B cell (primary cell): Measurements from ENCODE around the gene PCIF1. TPM values are rescaled to one million over a fixed set of nuclear protein-coding genes. Genes with fewer than 3 reads are reported as not detected.

ENCODE experiments used
- ATAC-seq: fragments of 200-7000 bp; cut with Tn5 transposase; one replicate; pipeline ENCODE4 v1.10.0; 2021; ENCODE audit warnings: low read depth, mild to moderate bottlenecking, moderate number of reproducible peaks, moderate library complexity
- CTCF ChIA-PET: fragments of 350-600 bp; sonication (Branson Sonifier 250); formaldehyde crosslinking; loops from one replicate; lab custom pipeline; 2021; ENCODE audit warnings: antibody characterized with exemption, inconsistent platforms; lab: Charles Lee
- POLR2A ChIA-PET: fragments of 350-600 bp; sonication (Branson Sonifier 250); formaldehyde crosslinking; loops from one replicate; lab custom pipeline; 2021; ENCODE audit warnings: antibody characterized with exemption; lab: Charles Lee
- DNase-seq: peaks from one replicate; pipeline ENCODE4 v3.0.0; 2013
- H2AFZ ChIP-seq: 2 replicates; pipeline ENCODE4 v1.6.1; 2012; ENCODE audit warnings: mild to moderate bottlenecking, low read depth, low read length; ENCODE audit not compliant: insufficient read depth, poor library complexity, severe bottlenecking
- H3K27ac ChIP-seq, 2 donors: 1 replicate in 1 of 2; 2 replicates in 1 of 2; pipeline ENCODE4 v1.5.1; 2012 to 2013; ENCODE audit warnings: low read length in 2 of 2, mild to moderate bottlenecking in 2 of 2, moderate library complexity in 1 of 2
- H3K27me3 ChIP-seq, 4 experiments: fragments of 200-600 bp in 1 of 4; sonication (generic) in 1 of 4; replicated peaks in 1 of 4; 1 replicate in 2 of 4; 2 replicates in 2 of 4; pipeline versions ENCODE4 v1.6.1 to v1.7.0; 2013 to 2016; ENCODE audit warnings: low read length in 3 of 4, mild to moderate bottlenecking in 2 of 4, mixed read lengths in 1 of 4, moderate library complexity in 1 of 4; ENCODE audit not compliant: insufficient read depth in 4 of 4, control insufficient read depth in 3 of 4; ENCODE audit errors: control extremely low read depth in 1 of 4
- H3K36me3 ChIP-seq, 2 experiments: replicated peaks in 1 of 2; 1 replicate in 1 of 2; 2 replicates in 1 of 2; pipeline versions ENCODE4 v1.6.1 to v1.7.1; 2013; ENCODE audit warnings: low read length in 1 of 2; ENCODE audit not compliant: insufficient read depth in 2 of 2, control insufficient read depth in 1 of 2; ENCODE audit errors: control extremely low read depth in 1 of 2, extremely low read depth in 1 of 2
- H3K4me1 ChIP-seq, 2 donors: fragments of 200-600 bp in 1 of 2; sonication (generic) in 1 of 2; 1 replicate in 1 of 2; 2 replicates in 1 of 2; pipeline versions ENCODE4 v1.5.1 to v1.6.1; 2013 to 2017; ENCODE audit warnings: low read length in 2 of 2; ENCODE audit not compliant: control insufficient read depth in 2 of 2, insufficient read depth in 2 of 2
- H3K4me2 ChIP-seq: replicated peaks from 2 replicates; pipeline ENCODE3; 2012; ENCODE audit warnings: mild to moderate bottlenecking, low read depth, low read length; ENCODE audit not compliant: poor library complexity, severe bottlenecking
- H3K4me3 ChIP-seq, 5 experiments: fragments of 200-600 bp in 1 of 5; sonication (generic) in 1 of 5; 1 replicate in 3 of 5; 2 replicates in 2 of 5; pipeline versions ENCODE4 v1.5.1 to v1.7.0; 2011 to 2016; ENCODE audit warnings: low read length in 4 of 5, mild to moderate bottlenecking in 4 of 5, low read depth in 2 of 5, control low read depth in 1 of 5, moderate library complexity in 1 of 5; ENCODE audit not compliant: insufficient read depth in 1 of 5; ENCODE audit errors: control extremely low read depth in 1 of 5, extremely low read depth in 1 of 5
- H3K79me2 ChIP-seq: fragments of 200-600 bp; sonication (generic); one replicate; pipeline ENCODE4 v1.6.0; 2016; ENCODE audit warnings: low read length; ENCODE audit not compliant: control insufficient read depth, insufficient read depth
- H3K9ac ChIP-seq: fragments of 200-600 bp; sonication (generic); 2 replicates; pipeline ENCODE4 v1.6.1; 2017; ENCODE audit warnings: mild to moderate bottlenecking, low read length, moderate library complexity
- H3K9me3 ChIP-seq, 3 donors: one replicate each; pipeline versions ENCODE4 v1.6.1 to v1.7.1; 2013; ENCODE audit warnings: low read length in 2 of 3; ENCODE audit not compliant: control insufficient read depth in 2 of 3, insufficient read depth in 1 of 3; ENCODE audit errors: control extremely low read depth in 1 of 3
- H4K20me1 ChIP-seq: 2 replicates; pipeline ENCODE4 v1.6.0; 2012; ENCODE audit warnings: mild to moderate bottlenecking, low read length; ENCODE audit not compliant: insufficient read depth, control insufficient read depth, poor library complexity, severe bottlenecking
- H3K27ac Mint-ChIP-seq: one replicate; pipeline ENCODE4 v1.8.0; 2021; ENCODE audit warnings: mixed read lengths
- H3K27me3 Mint-ChIP-seq: one replicate; pipeline ENCODE4 v1.8.0; 2021; ENCODE audit warnings: mixed read lengths
- H3K4me1 Mint-ChIP-seq: one replicate; pipeline ENCODE4 v1.8.0; 2021; ENCODE audit warnings: mixed read lengths
- H3K4me3 Mint-ChIP-seq: one replicate; pipeline ENCODE4 v1.8.0; 2021; ENCODE audit warnings: mixed read lengths
- H3K9me3 Mint-ChIP-seq: one replicate; pipeline ENCODE4 v1.8.0; 2022; ENCODE audit warnings: mixed read lengths; ENCODE audit not compliant: insufficient read depth
- CTCF ChIP-seq: fragments of 200-600 bp; IDR thresholded peaks from one replicate; pipeline ENCODE4 v1.8.0; 2022; ENCODE audit warnings: antibody characterized with exemption, mild to moderate bottlenecking
- EZH2 ChIP-seq: IDR thresholded peaks from 2 replicates; pipeline ENCODE4 v1.6.1; 2012; ENCODE audit warnings: borderline replicate concordance, low read depth, mild to moderate bottlenecking, moderate library complexity, low read length; ENCODE audit not compliant: insufficient read depth, poor library complexity, severe bottlenecking
- WGBS: methylation state at CpG from one replicate; pipeline ENCODE4 v1.1.5; 2013; ENCODE audit warnings: missing lambda C conversion rate; ENCODE audit not compliant: insufficient coverage; 5-methylcytosine and 5-hydroxymethylcytosine counted together
- intact Hi-C: fragments of 100-400 bp; cut with micrococcal nuclease; formaldehyde crosslinking; loops from one replicate; pipeline ENCODE4 v1.10.0; 2022
- polyA plus RNA-seq: library from polyadenylated mRNA; depleted of rRNA; stranded (reverse); fragments of >200 nt; gene quantifications from 2 replicates; pipeline ENCODE4 v1.2.3, GENCODE V29; 2012
- total RNA-seq, 2 donors: library from RNA; stranded (reverse); fragments of 120-200 nt in 1 of 2; gene quantifications; 1 replicate in 1 of 2; 2 replicates in 1 of 2; pipeline versions ENCODE4 v1.2.3 to v1.2.4, GENCODE V29; 2013 to 2022

PCIF1 gene
- total and polyA plus RNA-seq, 2 donors (not counting 1 experiment from before 2014, with no cell fraction given): 74.2 to 79.2 TPM

- peak overlapping the region; percentile 81 for H2AFZ ChIP-seq
- 15% methylated on average over 17 of the region's 22 CpGs for WGBS
Observed at GRCh38 chr20:45933266-45934045, 1.0 kb upstream of the PCIF1 start.

More at GRCh38 chr20:45933266-45934045, 1.0 kb upstream of the PCIF1 start:
- H4K20me1 ChIP-seq: peaks cover 16% of the 10 kb centered on the region
- intact Hi-C loops: loop anchor here (1.0 to 2.0 kb wide), 2 partner anchors 22 to 155 kb away; partner anchors contain the start of gene NCOA5
- ChIA-PET POLR2A (interaction anchor here (2.1 to 3.7 kb wide), 6 partner anchors 16 to 52 kb away, joined by 10 to 62 read pairs (median 20); partner anchors contain the start of genes CTSA, NEURL2, PLTP and ZNF335), CTCF (interaction anchor here (0.7 to 4.9 kb wide), 7 partner anchors 30 to 432 kb away, joined by 3 to 44 read pairs (median 5); partner anchors contain the start of genes CTSA, NEURL2, ZNF335 and ZSWIM1)
- H3K4me3 ChIP-seq: peak overlapping the region; percentile 84 to 100 (median 92)
- H3K4me1 ChIP-seq: peaks cover 12 to 19% of the 10 kb centered on the region in 2 donors
- no peaks in the 10 kb centered on the region for H3K27me3 ChIP-seq
- H3K79me2 ChIP-seq: peaks cover 38% of the 10 kb centered on the region
- H3K4me3 Mint-ChIP-seq: peak overlapping the region; percentile 96
- DNase-seq (no peak), ATAC-seq (no peak)
- peaks cover 0 to 17% of the 10 kb centered on the region in 2 experiments for H3K36me3 ChIP-seq
- TF ChIP-seq EZH2 (no peak), CTCF (no peak)
- no peaks in the 10 kb centered on the region for H3K9me3 ChIP-seq
- peaks cover 27% of the 10 kb centered on the region for H3K4me1 Mint-ChIP-seq
- no peaks in the 10 kb centered on the region for H3K9me3 Mint-ChIP-seq
- peak overlapping the region; percentile 96 for H3K27ac Mint-ChIP-seq
- peak overlapping the region; percentile 99 for H3K9ac ChIP-seq
- peak overlapping the region; percentile 99 for H3K27ac ChIP-seq
- no peaks in the 10 kb centered on the region for H3K27me3 Mint-ChIP-seq
- peak overlapping the region; percentile 85 for H3K4me2 ChIP-seq
